ENCODE results near the gene RNF152.

Gene RNF152, protein sequence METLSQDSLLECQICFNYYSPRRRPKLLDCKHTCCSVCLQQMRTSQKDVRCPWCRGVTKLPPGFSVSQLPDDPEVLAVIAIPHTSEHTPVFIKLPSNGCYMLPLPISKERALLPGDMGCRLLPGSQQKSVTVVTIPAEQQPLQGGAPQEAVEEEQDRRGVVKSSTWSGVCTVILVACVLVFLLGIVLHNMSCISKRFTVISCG

DNA sequence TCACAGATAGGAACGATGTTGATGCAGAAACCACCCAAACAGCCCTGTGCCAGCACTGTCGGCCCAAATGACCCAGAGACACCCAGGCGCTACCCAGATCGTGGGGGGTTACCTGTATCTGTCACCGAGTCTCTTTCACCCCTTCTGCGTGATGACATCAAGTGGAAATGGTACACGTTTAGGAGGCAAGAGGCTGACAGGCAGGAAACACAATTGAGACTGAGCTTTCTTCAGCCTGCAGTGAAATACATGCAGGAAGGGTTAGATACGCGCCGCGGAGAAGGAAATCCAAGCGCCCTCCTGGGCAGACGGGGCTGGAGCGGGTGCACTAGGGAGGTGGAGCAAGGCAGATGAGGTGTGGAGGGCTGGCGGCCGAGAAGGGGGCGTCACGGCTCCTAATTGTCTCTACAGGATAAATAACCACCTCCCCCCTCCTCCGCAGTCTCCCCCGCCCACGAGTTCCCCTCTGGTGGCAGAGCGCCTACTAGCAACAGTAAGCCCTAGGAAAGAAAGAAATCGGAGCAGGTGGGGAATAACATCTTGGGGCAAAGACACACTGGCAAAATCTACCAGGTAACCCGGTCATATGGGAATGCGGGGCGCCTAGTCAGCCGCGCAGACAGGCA lies at the start of gene RNF152:
Gene RNF152, minus strand, starts transcription at position 325 of the 626 bp plus-strand sequence. CDS start 76,544 bp downstream, outside the sequence.
- peak within 1 kb of the TSS; percentile 72; the same call in 1 of the 2 replicates for H3K9ac ChIP-seq (ENCODE audit: low read depth, low read length)
- peaks cover 16% of the 10 kb centered on the region; the same call in 1 of the 2 replicates for H3K4me1 ChIP-seq (ENCODE audit: insufficient read depth, low read length)
- H3K9me3 ChIP-seq (ENCODE audit: insufficient read depth, low read depth, low read length), result no peaks in the 10 kb centered on the region
- H3K36me3 ChIP-seq (ENCODE audit: insufficient read depth, low read depth, low read length), result no peaks in the 10 kb centered on the region
- peak within 1 kb of the TSS; percentile 74 for H3K4me3 ChIP-seq (ENCODE audit: low read length)
- H3K27me3 ChIP-seq (ENCODE audit: insufficient read depth, low read length), result peaks cover 55% of the 10 kb centered on the region
- no peak within 1 kb of the TSS for H3K27ac ChIP-seq (ENCODE audit: low read length)

DNA sequence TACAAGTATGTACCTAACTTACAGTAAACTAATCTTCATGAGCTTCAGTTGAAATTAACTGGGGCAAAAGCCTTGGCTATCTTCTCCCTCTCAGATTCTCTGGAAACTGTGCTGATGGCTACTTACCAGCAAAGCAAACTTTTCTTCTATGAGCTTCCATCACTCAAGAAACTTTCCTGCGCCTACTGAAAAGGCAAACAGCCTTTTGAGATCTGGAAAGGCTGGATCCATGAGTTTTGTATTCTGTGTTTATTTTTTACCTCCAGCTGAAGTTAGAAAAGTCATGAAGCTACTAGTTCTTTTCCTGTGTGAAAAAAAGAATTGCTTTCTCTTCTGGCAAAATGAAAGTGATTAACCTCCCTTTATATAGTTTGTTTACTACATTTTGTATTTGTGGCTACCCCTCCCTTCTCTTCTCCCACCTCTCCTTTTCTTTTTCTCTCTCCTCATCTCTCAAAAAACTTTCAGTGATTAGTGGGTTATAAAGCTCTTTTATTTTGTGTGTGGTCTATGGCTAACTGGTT lies 49.2 kb upstream of the RNF152 start:
- no peaks in the 10 kb centered on the region for H3K9me3 ChIP-seq (ENCODE audit: insufficient read depth, low read depth, low read length)

DNA sequence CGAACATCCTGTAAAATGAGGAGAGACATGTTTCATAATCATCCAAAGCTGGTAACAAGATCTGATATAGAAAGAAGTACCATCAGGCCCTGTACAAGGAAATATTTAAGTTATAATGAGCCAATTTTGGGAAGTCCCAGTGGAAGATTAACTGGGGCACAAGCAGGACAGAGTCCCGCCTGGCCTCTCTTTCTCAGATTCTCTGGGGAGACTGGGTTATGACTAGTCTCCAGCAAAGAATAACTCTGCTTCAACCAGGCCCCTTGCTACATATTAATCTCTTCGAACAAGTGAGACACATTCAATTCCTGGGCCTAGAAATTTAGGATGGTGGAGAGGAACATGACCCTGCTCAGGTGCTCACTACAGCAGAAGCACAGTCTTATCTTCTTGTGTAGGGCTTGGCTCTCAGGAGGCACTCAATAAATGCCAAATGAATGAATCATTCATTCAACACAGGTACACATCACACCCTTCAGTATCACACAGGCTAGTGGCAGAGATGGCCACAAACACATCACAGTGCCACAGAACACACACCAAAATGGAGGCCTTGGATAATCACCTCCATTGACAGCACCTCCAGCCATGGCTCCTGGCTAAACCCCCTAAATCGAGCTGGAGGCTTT lies 46.4 kb upstream of the RNF152 start:
- H3K4me3 ChIP-seq (ENCODE audit: low read length), result no peak overlapping the region
- H3K9ac ChIP-seq (ENCODE audit: low read depth, low read length), result no peak overlapping the region
- H3K27me3 ChIP-seq (ENCODE audit: insufficient read depth, low read length), result no peaks in the 10 kb centered on the region
- H3K36me3 ChIP-seq (ENCODE audit: insufficient read depth, low read depth, low read length), result no peaks in the 10 kb centered on the region
- H3K27ac ChIP-seq (ENCODE audit: low read length), result no peak overlapping the region
- H3K9me3 ChIP-seq (ENCODE audit: insufficient read depth, low read depth, low read length), result no peaks in the 10 kb centered on the region
- no peaks in the 10 kb centered on the region for H3K4me1 ChIP-seq (ENCODE audit: insufficient read depth, low read length)

More for the DNA sequence above, 49.2 kb upstream of the RNF152 start:
- Histone ChIP-seq H3K4me3 (ENCODE audit: low read length) (no peak overlapping the region), H3K4me1 (ENCODE audit: insufficient read depth, low read length) (no peaks in the 10 kb centered on the region), H3K36me3 (ENCODE audit: insufficient read depth, low read depth, low read length) (no peaks in the 10 kb centered on the region), H3K27me3 (ENCODE audit: insufficient read depth, low read length) (no peaks in the 10 kb centered on the region), H3K27ac (ENCODE audit: low read length) (no peak overlapping the region), H3K9ac (ENCODE audit: low read depth, low read length) (no peak overlapping the region)

DNA sequence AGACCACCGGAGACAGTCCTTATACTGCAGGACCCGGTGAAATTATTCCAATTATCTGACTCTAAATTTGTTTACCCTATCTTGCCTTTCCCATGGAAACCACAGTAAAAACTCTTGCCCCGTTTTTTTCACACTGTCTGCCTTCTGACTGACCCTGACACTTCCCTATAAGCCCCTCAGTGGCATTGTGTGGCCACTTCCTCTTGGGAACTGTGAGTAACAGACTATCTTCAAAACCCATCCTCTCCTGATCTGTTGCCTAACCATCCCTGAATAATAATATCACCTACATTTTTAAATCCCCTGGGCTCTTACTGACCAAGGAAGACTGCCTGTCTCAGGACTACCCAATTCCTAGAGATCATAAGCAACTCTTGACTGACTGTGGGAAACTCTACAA lies 42.6 kb upstream of the RNF152 start:
- no peak overlapping the region for H3K27ac ChIP-seq (ENCODE audit: low read length)
- H3K27me3 ChIP-seq (ENCODE audit: insufficient read depth, low read length), result no peaks in the 10 kb centered on the region
- no peaks in the 10 kb centered on the region for H3K9me3 ChIP-seq (ENCODE audit: insufficient read depth, low read depth, low read length)
- H3K36me3 ChIP-seq (ENCODE audit: insufficient read depth, low read depth, low read length), result no peaks in the 10 kb centered on the region
- no peak overlapping the region for H3K9ac ChIP-seq (ENCODE audit: low read depth, low read length)
- H3K4me3 ChIP-seq (ENCODE audit: low read length), result no peak overlapping the region
- H3K4me1 ChIP-seq (ENCODE audit: insufficient read depth, low read length), result no peaks in the 10 kb centered on the region

DNA sequence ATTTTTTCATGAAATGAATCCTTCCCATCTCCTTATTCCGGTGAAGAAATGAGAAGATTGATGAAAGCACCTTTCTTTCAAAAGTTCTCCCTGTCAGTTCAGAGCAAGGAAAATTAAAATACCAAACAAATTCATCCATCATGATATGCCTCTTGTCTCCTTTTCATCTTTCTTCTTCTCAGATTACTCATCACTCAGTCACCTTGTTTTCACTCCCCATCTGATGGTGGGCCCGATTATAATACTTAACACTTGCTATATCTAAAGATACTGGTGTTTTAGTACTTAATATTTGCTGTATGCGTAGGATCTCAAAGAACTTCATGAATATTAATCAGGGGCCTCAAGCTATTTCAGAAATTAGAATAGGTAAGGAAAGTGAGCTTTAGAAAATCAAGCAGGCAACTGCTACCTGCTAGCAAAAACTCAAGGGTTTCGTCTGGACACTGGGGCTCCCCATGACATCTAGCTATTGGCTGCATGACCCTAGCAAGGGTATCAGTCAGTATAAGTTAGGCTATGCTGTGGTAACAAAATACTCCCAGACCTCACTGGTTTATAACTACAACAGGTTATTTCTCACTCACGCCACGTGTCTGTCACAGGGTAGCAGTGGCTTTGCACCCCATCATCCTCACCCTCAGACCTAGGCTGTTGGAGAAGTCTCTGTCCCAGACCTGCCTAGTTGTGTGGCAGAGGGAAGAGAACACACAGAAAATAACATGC lies 39.0 kb upstream of the RNF152 start:
- Histone ChIP-seq H3K4me1 (ENCODE audit: insufficient read depth, low read length) (no peaks in the 10 kb centered on the region), H3K4me3 (ENCODE audit: low read length) (no peak overlapping the region), H3K9ac (ENCODE audit: low read depth, low read length) (no peak overlapping the region), H3K9me3 (ENCODE audit: insufficient read depth, low read depth, low read length) (no peaks in the 10 kb centered on the region), H3K36me3 (ENCODE audit: insufficient read depth, low read depth, low read length) (no peaks in the 10 kb centered on the region), H3K27ac (ENCODE audit: low read length) (no peak overlapping the region), H3K27me3 (ENCODE audit: insufficient read depth, low read length) (no peaks in the 10 kb centered on the region)

DNA sequence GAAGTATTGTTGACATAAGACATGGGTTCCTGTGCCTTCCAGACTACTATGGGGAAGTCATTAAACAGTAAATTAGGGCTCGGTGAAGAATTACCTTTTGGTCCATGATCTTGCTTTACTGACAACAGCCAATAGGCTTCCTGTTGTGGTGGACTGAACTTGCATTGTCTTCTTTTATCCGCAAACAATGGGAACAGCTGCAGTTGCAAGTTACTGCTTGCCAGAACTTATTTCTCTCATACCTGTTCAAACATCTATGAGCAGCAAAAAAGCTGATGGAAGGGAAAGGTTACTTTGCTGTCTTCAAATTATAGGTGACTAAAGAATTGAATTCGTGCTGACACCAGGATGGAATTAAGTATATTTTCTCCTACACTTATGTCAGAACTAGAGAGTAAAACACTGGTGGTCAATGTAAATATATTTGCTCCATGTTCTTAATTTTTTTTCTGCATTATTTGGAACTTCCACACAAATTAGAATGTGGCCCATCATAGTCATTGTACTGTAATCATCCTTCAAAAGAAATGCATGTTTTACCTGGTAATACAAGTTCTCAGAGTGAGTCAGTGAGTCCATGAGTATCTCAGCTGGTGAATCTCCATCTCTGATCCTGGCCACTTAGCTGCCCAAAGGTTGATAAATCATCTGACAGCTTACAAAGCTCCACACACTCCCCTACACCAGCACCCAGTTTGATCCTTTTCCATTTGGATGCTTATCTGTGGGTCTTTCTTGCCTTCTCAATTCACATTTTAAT lies 37.3 kb upstream of the RNF152 start:
- Histone ChIP-seq H3K9ac (ENCODE audit: low read depth, low read length) (no peak overlapping the region), H3K4me1 (ENCODE audit: insufficient read depth, low read length) (no peaks in the 10 kb centered on the region), H3K9me3 (ENCODE audit: insufficient read depth, low read depth, low read length) (no peaks in the 10 kb centered on the region), H3K27me3 (ENCODE audit: insufficient read depth, low read length) (no peaks in the 10 kb centered on the region), H3K4me3 (ENCODE audit: low read length) (no peak overlapping the region), H3K36me3 (ENCODE audit: insufficient read depth, low read depth, low read length) (no peaks in the 10 kb centered on the region), H3K27ac (ENCODE audit: low read length) (no peak overlapping the region)

DNA sequence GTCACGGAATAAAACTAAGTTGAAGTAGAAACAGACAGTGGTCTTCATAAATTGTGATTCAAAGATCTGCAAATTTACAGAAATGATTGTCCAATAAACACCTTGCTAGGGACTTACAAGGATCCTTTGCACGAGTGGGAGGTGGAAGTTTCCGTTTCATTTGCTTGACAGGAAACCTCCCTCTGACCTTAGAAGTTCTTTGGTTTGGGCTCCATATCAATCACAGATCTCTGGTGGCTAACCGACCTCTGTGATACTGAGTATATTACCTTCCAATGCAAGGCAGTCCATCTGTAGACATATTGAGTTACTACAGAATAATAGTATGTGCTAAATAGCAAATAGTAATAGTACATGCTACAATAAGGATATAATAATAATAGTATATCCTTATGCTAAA lies 33.7 kb upstream of the RNF152 start:
- no peak overlapping the region for H3K4me3 ChIP-seq (ENCODE audit: low read length)

DNA sequence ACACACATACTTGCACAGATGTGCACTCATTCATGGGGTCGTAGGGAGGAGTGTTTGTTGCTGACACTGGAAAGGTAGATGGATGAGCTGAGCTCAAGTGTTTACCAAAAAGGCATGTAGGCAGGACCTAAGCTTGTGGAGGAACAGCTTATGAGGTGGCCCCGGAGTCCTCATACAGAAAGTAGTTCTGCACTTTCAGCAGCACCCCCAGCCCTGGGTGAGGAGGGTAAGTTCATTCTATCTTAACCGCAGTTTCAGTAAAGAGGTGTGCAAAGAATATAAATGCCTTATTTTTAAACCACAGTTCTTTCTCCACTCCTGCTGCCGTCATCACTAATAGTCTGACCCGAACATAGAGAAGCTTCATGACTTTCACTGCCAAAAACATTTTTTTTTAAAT lies 31.7 kb upstream of the RNF152 start:
- no peaks in the 10 kb centered on the region for H3K27me3 ChIP-seq (ENCODE audit: insufficient read depth, low read length)
- no peak overlapping the region for H3K4me3 ChIP-seq (ENCODE audit: low read length)
- H3K27ac ChIP-seq (ENCODE audit: low read length), result no peak overlapping the region
- no peak overlapping the region for H3K9ac ChIP-seq (ENCODE audit: low read depth, low read length)
- no peaks in the 10 kb centered on the region for H3K4me1 ChIP-seq (ENCODE audit: insufficient read depth, low read length)
- no peaks in the 10 kb centered on the region for H3K36me3 ChIP-seq (ENCODE audit: insufficient read depth, low read depth, low read length)
- no peaks in the 10 kb centered on the region for H3K9me3 ChIP-seq (ENCODE audit: insufficient read depth, low read depth, low read length)

More for the DNA sequence above, 33.7 kb upstream of the RNF152 start:
- H3K9ac ChIP-seq (ENCODE audit: low read depth, low read length), result no peak overlapping the region
- no peaks in the 10 kb centered on the region for H3K4me1 ChIP-seq (ENCODE audit: insufficient read depth, low read length)
- no peaks in the 10 kb centered on the region for H3K27me3 ChIP-seq (ENCODE audit: insufficient read depth, low read length)
- H3K27ac ChIP-seq (ENCODE audit: low read length), result no peak overlapping the region
- H3K9me3 ChIP-seq (ENCODE audit: insufficient read depth, low read depth, low read length), result no peaks in the 10 kb centered on the region
- H3K36me3 ChIP-seq (ENCODE audit: insufficient read depth, low read depth, low read length), result no peaks in the 10 kb centered on the region

DNA sequence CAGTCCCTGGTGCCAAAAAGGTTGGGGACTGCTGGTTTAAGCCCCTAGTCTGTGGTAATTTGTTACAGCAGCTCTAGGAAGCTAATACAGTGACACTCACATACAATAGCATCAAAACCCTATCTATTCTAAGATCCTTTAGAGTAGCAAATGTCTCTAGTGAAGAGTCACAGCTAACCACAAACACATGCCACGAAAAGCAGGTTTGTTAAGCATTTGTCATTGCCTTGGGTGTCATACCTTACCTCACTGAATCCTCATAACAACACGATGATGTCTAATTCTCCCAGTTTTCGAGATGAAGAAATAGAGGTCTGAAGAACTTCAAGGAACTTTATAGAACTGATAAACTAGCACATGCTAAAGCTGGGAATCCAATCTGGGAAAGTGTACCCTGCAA lies 29.6 kb upstream of the RNF152 start:
- H3K4me1 ChIP-seq (ENCODE audit: insufficient read depth, low read length), result no peaks in the 10 kb centered on the region
- no peak overlapping the region for H3K9ac ChIP-seq (ENCODE audit: low read depth, low read length)
- no peaks in the 10 kb centered on the region for H3K27me3 ChIP-seq (ENCODE audit: insufficient read depth, low read length)
- H3K27ac ChIP-seq (ENCODE audit: low read length), result no peak overlapping the region
- H3K36me3 ChIP-seq (ENCODE audit: insufficient read depth, low read depth, low read length), result no peaks in the 10 kb centered on the region
- no peaks in the 10 kb centered on the region for H3K9me3 ChIP-seq (ENCODE audit: insufficient read depth, low read depth, low read length)
- H3K4me3 ChIP-seq (ENCODE audit: low read length), result no peak overlapping the region

DNA sequence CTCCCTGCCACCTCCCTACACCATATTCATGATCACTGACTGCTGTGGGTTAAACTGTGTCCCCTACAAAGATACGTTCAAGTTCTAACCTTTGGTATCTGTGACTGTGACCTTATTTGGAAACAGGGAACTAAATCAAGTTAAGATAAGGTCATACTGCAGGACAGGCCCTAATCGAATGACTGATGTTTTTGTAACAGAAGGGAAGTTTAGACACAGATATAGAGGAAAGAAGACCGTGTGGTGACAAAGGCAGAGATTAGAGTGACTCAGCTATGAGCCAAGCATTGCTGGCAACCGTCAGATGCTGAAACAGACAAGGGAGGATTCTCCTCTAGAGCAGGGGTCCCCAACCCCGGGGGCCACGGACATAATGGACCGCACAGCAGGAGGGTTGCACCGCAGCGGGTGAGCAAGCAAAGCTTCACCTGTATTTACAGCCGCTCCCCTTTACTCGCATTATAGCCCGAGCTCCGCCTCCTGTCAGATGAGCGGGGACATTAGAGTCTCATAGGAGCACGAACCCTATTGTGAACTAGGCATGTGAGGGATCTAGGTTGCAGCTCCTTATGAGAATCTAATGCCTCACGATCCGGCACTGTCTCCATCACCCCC lies 28.9 kb upstream of the RNF152 start:
- H3K36me3 ChIP-seq (ENCODE audit: insufficient read depth, low read depth, low read length), result no peaks in the 10 kb centered on the region
- H3K9me3 ChIP-seq (ENCODE audit: insufficient read depth, low read depth, low read length), result no peaks in the 10 kb centered on the region
- no peaks in the 10 kb centered on the region for H3K27me3 ChIP-seq (ENCODE audit: insufficient read depth, low read length)
- no peaks in the 10 kb centered on the region for H3K4me1 ChIP-seq (ENCODE audit: insufficient read depth, low read length)
- no peak overlapping the region for H3K4me3 ChIP-seq (ENCODE audit: low read length)
- H3K27ac ChIP-seq (ENCODE audit: low read length), result no peak overlapping the region
- no peak overlapping the region for H3K9ac ChIP-seq (ENCODE audit: low read depth, low read length)

DNA sequence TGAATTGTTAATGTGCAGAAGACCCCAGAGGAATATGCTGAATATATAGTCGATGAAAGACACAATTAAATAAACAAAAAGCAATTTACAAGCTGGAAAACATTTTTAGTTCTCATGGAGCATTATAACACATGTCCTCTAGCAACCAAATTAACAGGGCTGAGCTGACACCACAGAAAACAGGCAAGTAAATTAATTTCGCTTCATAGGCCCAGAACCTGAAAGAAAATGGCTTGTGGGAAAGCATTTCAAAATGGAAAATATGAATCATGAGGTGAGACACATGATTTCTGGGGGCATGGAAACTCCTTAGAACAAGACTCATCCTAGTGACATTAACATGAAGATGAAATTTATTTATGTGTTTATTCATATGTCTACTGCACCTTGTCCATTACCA lies 25.0 kb upstream of the RNF152 start:
- Histone ChIP-seq H3K36me3 (ENCODE audit: insufficient read depth, low read depth, low read length) (no peaks in the 10 kb centered on the region), H3K4me1 (ENCODE audit: insufficient read depth, low read length) (no peaks in the 10 kb centered on the region), H3K9ac (ENCODE audit: low read depth, low read length) (no peak overlapping the region), H3K27ac (ENCODE audit: low read length) (no peak overlapping the region), H3K9me3 (ENCODE audit: insufficient read depth, low read depth, low read length) (no peaks in the 10 kb centered on the region), H3K27me3 (ENCODE audit: insufficient read depth, low read length) (no peaks in the 10 kb centered on the region), H3K4me3 (ENCODE audit: low read length) (no peak overlapping the region)

All from iPS-20b (cell line).